Measurements from ENCODE around the gene CPB2.
A peak's percentile ranks its signal among the peaks of the same experiment; 100 is the strongest.

The CPB2 gene

GRCh38 chr13:46052319-46053161 is 52.3 kb downstream of the CPB2 start, which contains the start of gene ZC3H13:
Gene ZC3H13, minus strand, starts transcription at chr13:46052746. Its CDS starts 7,239 bp downstream, at chr13:46045507.
- no peak within 1 kb of the TSS for H3K27ac ChIP-seq (ENCODE audit: low read length)
- H3K27me3 ChIP-seq (ENCODE audit: control insufficient read depth, insufficient read depth, low read length): no peaks in the 10 kb centered on the region
- H3K4me1 ChIP-seq (ENCODE audit: control insufficient read depth, insufficient read depth, low read length): no peaks in the 10 kb centered on the region
- H3K9me3 ChIP-seq (ENCODE audit: control insufficient read depth, insufficient read depth, low read length): no peaks in the 10 kb centered on the region
- DNase-seq (ENCODE audit: low read depth, low spot score): peak; percentile 77
- WGBS (ENCODE audit: insufficient coverage, insufficient read length): no CpG with 5 or more reads among the region's 57 CpGs
- peak within 1 kb of the TSS; percentile 99 for H3K4me3 ChIP-seq (ENCODE audit: low read length)
- H3K36me3 ChIP-seq (ENCODE audit: control insufficient read depth, insufficient read depth, low read length): no peaks in the 10 kb centered on the region

GRCh38 chr13:46051968-46052318 is 52.9 kb downstream of the CPB2 start:
- no peak for DNase-seq (ENCODE audit: low read depth, low spot score)
- no CpG with 5 or more reads among the region's 7 CpGs for WGBS (ENCODE audit: insufficient coverage, insufficient read length)
- H3K4me3 ChIP-seq (ENCODE audit: low read length): peak overlapping the region; percentile 99
- H3K4me1 ChIP-seq (ENCODE audit: control insufficient read depth, insufficient read depth, low read length): no peaks in the 10 kb centered on the region
- no peaks in the 10 kb centered on the region for H3K27me3 ChIP-seq (ENCODE audit: control insufficient read depth, insufficient read depth, low read length)
- H3K27ac ChIP-seq (ENCODE audit: low read length): no peak overlapping the region
- no peaks in the 10 kb centered on the region for H3K36me3 ChIP-seq (ENCODE audit: control insufficient read depth, insufficient read depth, low read length)
- H3K9me3 ChIP-seq (ENCODE audit: control insufficient read depth, insufficient read depth, low read length): no peaks in the 10 kb centered on the region

GRCh38 chr13:46050771-46051170 is 54.1 kb downstream of the CPB2 start:
- no peak overlapping the region for H3K4me3 ChIP-seq (ENCODE audit: low read length)
- no peaks in the 10 kb centered on the region for H3K9me3 ChIP-seq (ENCODE audit: control insufficient read depth, insufficient read depth, low read length)
- H3K4me1 ChIP-seq (ENCODE audit: control insufficient read depth, insufficient read depth, low read length): no peaks in the 10 kb centered on the region
- no peaks in the 10 kb centered on the region for H3K36me3 ChIP-seq (ENCODE audit: control insufficient read depth, insufficient read depth, low read length)
- H3K27me3 ChIP-seq (ENCODE audit: control insufficient read depth, insufficient read depth, low read length): no peaks in the 10 kb centered on the region
- no peak for DNase-seq (ENCODE audit: low read depth, low spot score)
- no peak overlapping the region for H3K27ac ChIP-seq (ENCODE audit: low read length)

- H3K27me3 ChIP-seq (ENCODE audit: control insufficient read depth, insufficient read depth, low read length): no peaks in the 10 kb centered on the region
- no peaks in the 10 kb centered on the region for H3K36me3 ChIP-seq (ENCODE audit: control insufficient read depth, insufficient read depth, low read length)
- H3K4me1 ChIP-seq (ENCODE audit: control insufficient read depth, insufficient read depth, low read length): no peaks in the 10 kb centered on the region
- H3K9me3 ChIP-seq (ENCODE audit: control insufficient read depth, insufficient read depth, low read length): no peaks in the 10 kb centered on the region
- no peak overlapping the region for H3K4me3 ChIP-seq (ENCODE audit: low read length)
- DNase-seq (ENCODE audit: low read depth, low spot score): no peak
- no peak overlapping the region for H3K27ac ChIP-seq (ENCODE audit: low read length)
- no CpG with 5 or more reads among the region's 2 CpGs for WGBS (ENCODE audit: insufficient coverage, insufficient read length)
Measured at GRCh38 chr13:46045424-46045823, 59.4 kb downstream of the CPB2 start.

- H3K27ac ChIP-seq (ENCODE audit: low read length): no peak overlapping the region
- no peaks in the 10 kb centered on the region for H3K36me3 ChIP-seq (ENCODE audit: control insufficient read depth, insufficient read depth, low read length)
- H3K27me3 ChIP-seq (ENCODE audit: control insufficient read depth, insufficient read depth, low read length): no peaks in the 10 kb centered on the region
- WGBS (ENCODE audit: insufficient coverage, insufficient read length): 100% methylated on average over 1 of the region's 5 CpGs
- no peak overlapping the region for H3K4me3 ChIP-seq (ENCODE audit: low read length)
- no peaks in the 10 kb centered on the region for H3K9me3 ChIP-seq (ENCODE audit: control insufficient read depth, insufficient read depth, low read length)
- no peak for DNase-seq (ENCODE audit: low read depth, low spot score)
- no peaks in the 10 kb centered on the region for H3K4me1 ChIP-seq (ENCODE audit: control insufficient read depth, insufficient read depth, low read length)
Measured at GRCh38 chr13:46043647-46044046, 61.2 kb downstream of the CPB2 start.

- no CpG with 5 or more reads among the region's 4 CpGs for WGBS (ENCODE audit: insufficient coverage, insufficient read length)
- no peak overlapping the region for H3K27ac ChIP-seq (ENCODE audit: low read length)
- no peaks in the 10 kb centered on the region for H3K9me3 ChIP-seq (ENCODE audit: control insufficient read depth, insufficient read depth, low read length)
- no peaks in the 10 kb centered on the region for H3K36me3 ChIP-seq (ENCODE audit: control insufficient read depth, insufficient read depth, low read length)
- no peak overlapping the region for H3K4me3 ChIP-seq (ENCODE audit: low read length)
- H3K4me1 ChIP-seq (ENCODE audit: control insufficient read depth, insufficient read depth, low read length): no peaks in the 10 kb centered on the region
- no peak for DNase-seq (ENCODE audit: low read depth, low spot score)
- H3K27me3 ChIP-seq (ENCODE audit: control insufficient read depth, insufficient read depth, low read length): no peaks in the 10 kb centered on the region
Measured at GRCh38 chr13:46041419-46041839, 63.4 kb downstream of the CPB2 start.

GRCh38 chr13:46040763-46041162 is 64.1 kb downstream of the CPB2 start:
- Histone ChIP-seq H3K27ac (ENCODE audit: low read length) (no peak overlapping the region), H3K9me3 (ENCODE audit: control insufficient read depth, insufficient read depth, low read length) (no peaks in the 10 kb centered on the region), H3K4me1 (ENCODE audit: control insufficient read depth, insufficient read depth, low read length) (no peaks in the 10 kb centered on the region), H3K36me3 (ENCODE audit: control insufficient read depth, insufficient read depth, low read length) (no peaks in the 10 kb centered on the region), H3K4me3 (ENCODE audit: low read length) (no peak overlapping the region), H3K27me3 (ENCODE audit: control insufficient read depth, insufficient read depth, low read length) (no peaks in the 10 kb centered on the region)
- WGBS (ENCODE audit: insufficient coverage, insufficient read length): no CpG with 5 or more reads among the region's 2 CpGs
- no peak for DNase-seq (ENCODE audit: low read depth, low spot score)

GRCh38 chr13:46039411-46040182 is 65.2 kb downstream of the CPB2 start:
- DNase-seq (ENCODE audit: low read depth, low spot score): no peak

GRCh38 chr13:46038296-46038695 is 66.5 kb downstream of the CPB2 start:
- DNase-seq (ENCODE audit: low read depth, low spot score): no peak
- H3K4me1 ChIP-seq (ENCODE audit: control insufficient read depth, insufficient read depth, low read length): no peaks in the 10 kb centered on the region
- no peaks in the 10 kb centered on the region for H3K9me3 ChIP-seq (ENCODE audit: control insufficient read depth, insufficient read depth, low read length)
- H3K27ac ChIP-seq (ENCODE audit: low read length): no peak overlapping the region
- no CpG with 5 or more reads among the region's 4 CpGs for WGBS (ENCODE audit: insufficient coverage, insufficient read length)
- no peaks in the 10 kb centered on the region for H3K27me3 ChIP-seq (ENCODE audit: control insufficient read depth, insufficient read depth, low read length)
- H3K36me3 ChIP-seq (ENCODE audit: control insufficient read depth, insufficient read depth, low read length): no peaks in the 10 kb centered on the region
- no peak overlapping the region for H3K4me3 ChIP-seq (ENCODE audit: low read length)

More at GRCh38 chr13:46039411-46040182, 65.2 kb downstream of the CPB2 start:
- no peaks in the 10 kb centered on the region for H3K36me3 ChIP-seq (ENCODE audit: control insufficient read depth, insufficient read depth, low read length)
- WGBS (ENCODE audit: insufficient coverage, insufficient read length): no CpG with 5 or more reads among the region's 6 CpGs
- no peak overlapping the region for H3K27ac ChIP-seq (ENCODE audit: low read length)
- no peak overlapping the region for H3K4me3 ChIP-seq (ENCODE audit: low read length)
- no peaks in the 10 kb centered on the region for H3K4me1 ChIP-seq (ENCODE audit: control insufficient read depth, insufficient read depth, low read length)
- no peaks in the 10 kb centered on the region for H3K9me3 ChIP-seq (ENCODE audit: control insufficient read depth, insufficient read depth, low read length)
- no peaks in the 10 kb centered on the region for H3K27me3 ChIP-seq (ENCODE audit: control insufficient read depth, insufficient read depth, low read length)

- Histone ChIP-seq H3K4me1 (ENCODE audit: control insufficient read depth, insufficient read depth, low read length) (no peaks in the 10 kb centered on the region), H3K9me3 (ENCODE audit: control insufficient read depth, insufficient read depth, low read length) (no peaks in the 10 kb centered on the region), H3K27me3 (ENCODE audit: control insufficient read depth, insufficient read depth, low read length) (no peaks in the 10 kb centered on the region), H3K36me3 (ENCODE audit: control insufficient read depth, insufficient read depth, low read length) (no peaks in the 10 kb centered on the region), H3K27ac (ENCODE audit: low read length) (no peak overlapping the region), H3K4me3 (ENCODE audit: low read length) (no peak overlapping the region)
- no CpG with 5 or more reads among the region's 2 CpGs for WGBS (ENCODE audit: insufficient coverage, insufficient read length)
- DNase-seq (ENCODE audit: low read depth, low spot score): no peak
Measured at GRCh38 chr13:46035066-46035465, 69.8 kb downstream of the CPB2 start.

All from iPS DF 6.9 (cell line).